B cell (primary cell): Measurements from ENCODE around the gene JARID2. TPM values are rescaled to one million over a fixed set of nuclear protein-coding genes. Genes with fewer than 3 reads are reported as not detected.

Experiments
- ATAC-seq: fragments of 200-7000 bp; cut with Tn5 transposase; one replicate; pipeline ENCODE4 v1.10.0; 2021; ENCODE audit warnings: low read depth, mild to moderate bottlenecking, moderate number of reproducible peaks, moderate library complexity
- CTCF ChIA-PET: fragments of 350-600 bp; sonication (Branson Sonifier 250); formaldehyde crosslinking; loops from one replicate; lab custom pipeline; 2021; ENCODE audit warnings: antibody characterized with exemption, inconsistent platforms; lab: Charles Lee
- POLR2A ChIA-PET: fragments of 350-600 bp; sonication (Branson Sonifier 250); formaldehyde crosslinking; loops from one replicate; lab custom pipeline; 2021; ENCODE audit warnings: antibody characterized with exemption; lab: Charles Lee
- DNase-seq: peaks from one replicate; pipeline ENCODE4 v3.0.0; 2013
- H2AFZ ChIP-seq: 2 replicates; pipeline ENCODE4 v1.6.1; 2012; ENCODE audit warnings: mild to moderate bottlenecking, low read depth, low read length; ENCODE audit not compliant: insufficient read depth, poor library complexity, severe bottlenecking
- H3K27ac ChIP-seq, 2 donors: 1 replicate in 1 of 2; 2 replicates in 1 of 2; pipeline ENCODE4 v1.5.1; 2012 to 2013; ENCODE audit warnings: low read length in 2 of 2, mild to moderate bottlenecking in 2 of 2, moderate library complexity in 1 of 2
- H3K27me3 ChIP-seq, 4 experiments: fragments of 200-600 bp in 1 of 4; sonication (generic) in 1 of 4; replicated peaks in 1 of 4; 1 replicate in 2 of 4; 2 replicates in 2 of 4; pipeline versions ENCODE4 v1.6.1 to v1.7.0; 2013 to 2016; ENCODE audit warnings: low read length in 3 of 4, mild to moderate bottlenecking in 2 of 4, mixed read lengths in 1 of 4, moderate library complexity in 1 of 4; ENCODE audit not compliant: insufficient read depth in 4 of 4, control insufficient read depth in 3 of 4; ENCODE audit errors: control extremely low read depth in 1 of 4
- H3K36me3 ChIP-seq, 2 experiments: replicated peaks in 1 of 2; 1 replicate in 1 of 2; 2 replicates in 1 of 2; pipeline versions ENCODE4 v1.6.1 to v1.7.1; 2013; ENCODE audit warnings: low read length in 1 of 2; ENCODE audit not compliant: insufficient read depth in 2 of 2, control insufficient read depth in 1 of 2; ENCODE audit errors: control extremely low read depth in 1 of 2, extremely low read depth in 1 of 2
- H3K4me1 ChIP-seq, 2 donors: fragments of 200-600 bp in 1 of 2; sonication (generic) in 1 of 2; 1 replicate in 1 of 2; 2 replicates in 1 of 2; pipeline versions ENCODE4 v1.5.1 to v1.6.1; 2013 to 2017; ENCODE audit warnings: low read length in 2 of 2; ENCODE audit not compliant: control insufficient read depth in 2 of 2, insufficient read depth in 2 of 2
- H3K4me2 ChIP-seq: replicated peaks from 2 replicates; pipeline ENCODE3; 2012; ENCODE audit warnings: mild to moderate bottlenecking, low read depth, low read length; ENCODE audit not compliant: poor library complexity, severe bottlenecking
- H3K4me3 ChIP-seq, 5 experiments: fragments of 200-600 bp in 1 of 5; sonication (generic) in 1 of 5; 1 replicate in 3 of 5; 2 replicates in 2 of 5; pipeline versions ENCODE4 v1.5.1 to v1.7.0; 2011 to 2016; ENCODE audit warnings: low read length in 4 of 5, mild to moderate bottlenecking in 4 of 5, low read depth in 2 of 5, control low read depth in 1 of 5, moderate library complexity in 1 of 5; ENCODE audit not compliant: insufficient read depth in 1 of 5; ENCODE audit errors: control extremely low read depth in 1 of 5, extremely low read depth in 1 of 5
- H3K79me2 ChIP-seq: fragments of 200-600 bp; sonication (generic); one replicate; pipeline ENCODE4 v1.6.0; 2016; ENCODE audit warnings: low read length; ENCODE audit not compliant: control insufficient read depth, insufficient read depth
- H3K9ac ChIP-seq: fragments of 200-600 bp; sonication (generic); 2 replicates; pipeline ENCODE4 v1.6.1; 2017; ENCODE audit warnings: mild to moderate bottlenecking, low read length, moderate library complexity
- H3K9me3 ChIP-seq, 3 donors: one replicate each; pipeline versions ENCODE4 v1.6.1 to v1.7.1; 2013; ENCODE audit warnings: low read length in 2 of 3; ENCODE audit not compliant: control insufficient read depth in 2 of 3, insufficient read depth in 1 of 3; ENCODE audit errors: control extremely low read depth in 1 of 3
- H4K20me1 ChIP-seq: 2 replicates; pipeline ENCODE4 v1.6.0; 2012; ENCODE audit warnings: mild to moderate bottlenecking, low read length; ENCODE audit not compliant: insufficient read depth, control insufficient read depth, poor library complexity, severe bottlenecking
- H3K27ac Mint-ChIP-seq: one replicate; pipeline ENCODE4 v1.8.0; 2021; ENCODE audit warnings: mixed read lengths
- H3K27me3 Mint-ChIP-seq: one replicate; pipeline ENCODE4 v1.8.0; 2021; ENCODE audit warnings: mixed read lengths
- H3K4me1 Mint-ChIP-seq: one replicate; pipeline ENCODE4 v1.8.0; 2021; ENCODE audit warnings: mixed read lengths
- H3K4me3 Mint-ChIP-seq: one replicate; pipeline ENCODE4 v1.8.0; 2021; ENCODE audit warnings: mixed read lengths
- H3K9me3 Mint-ChIP-seq: one replicate; pipeline ENCODE4 v1.8.0; 2022; ENCODE audit warnings: mixed read lengths; ENCODE audit not compliant: insufficient read depth
- CTCF ChIP-seq: fragments of 200-600 bp; IDR thresholded peaks from one replicate; pipeline ENCODE4 v1.8.0; 2022; ENCODE audit warnings: antibody characterized with exemption, mild to moderate bottlenecking
- EZH2 ChIP-seq: IDR thresholded peaks from 2 replicates; pipeline ENCODE4 v1.6.1; 2012; ENCODE audit warnings: borderline replicate concordance, low read depth, mild to moderate bottlenecking, moderate library complexity, low read length; ENCODE audit not compliant: insufficient read depth, poor library complexity, severe bottlenecking
- WGBS: methylation state at CpG from one replicate; pipeline ENCODE4 v1.1.5; 2013; ENCODE audit warnings: missing lambda C conversion rate; ENCODE audit not compliant: insufficient coverage; 5-methylcytosine and 5-hydroxymethylcytosine counted together
- intact Hi-C: fragments of 100-400 bp; cut with micrococcal nuclease; formaldehyde crosslinking; loops from one replicate; pipeline ENCODE4 v1.10.0; 2022
- polyA plus RNA-seq: library from polyadenylated mRNA; depleted of rRNA; stranded (reverse); fragments of >200 nt; gene quantifications from 2 replicates; pipeline ENCODE4 v1.2.3, GENCODE V29; 2012
- total RNA-seq, 2 donors: library from RNA; stranded (reverse); fragments of 120-200 nt in 1 of 2; gene quantifications; 1 replicate in 1 of 2; 2 replicates in 1 of 2; pipeline versions ENCODE4 v1.2.3 to v1.2.4, GENCODE V29; 2013 to 2022

The JARID2 gene
- total and polyA plus RNA-seq, 2 donors (not counting 1 experiment from before 2014, with no cell fraction given) = 11.0 to 58.1 TPM

GRCh38 chr6:15534974-15535373 lies 289.1 kb downstream of the JARID2 start:
- ChIA-PET POLR2A (no interaction called here), CTCF (interaction anchor here (0.6 kb wide), 1 partner anchor 1441 kb away, joined by 3 read pairs; no protein-coding TSS in a partner anchor)
- H3K9me3 Mint-ChIP-seq = no peaks in the 10 kb centered on the region
- no peak overlapping the region for H3K9ac ChIP-seq
- DNase-seq (peak; percentile 34), ATAC-seq (peak; percentile 41)
- H3K9me3 ChIP-seq = peaks cover 0 to 5% (median 0%) of the 10 kb centered on the region in 3 donors
- peaks cover 0 to 32% of the 10 kb centered on the region in 2 experiments for H3K36me3 ChIP-seq
- peaks cover 10% of the 10 kb centered on the region for H4K20me1 ChIP-seq
- intact Hi-C loops = no loop called here
- H3K4me1 ChIP-seq = peaks cover 2 to 4% of the 10 kb centered on the region in 2 donors
- TF ChIP-seq EZH2 = no peak
- TF ChIP-seq CTCF = no peak
- no peaks in the 10 kb centered on the region for H3K27me3 ChIP-seq
- H3K4me3 Mint-ChIP-seq = no peak overlapping the region
- H3K79me2 ChIP-seq = peaks cover 56% of the 10 kb centered on the region
- H3K27ac ChIP-seq = no peak overlapping the region
- peaks cover 37% of the 10 kb centered on the region for H3K4me1 Mint-ChIP-seq
- H2AFZ ChIP-seq = no peak overlapping the region
- WGBS = no CpG with 5 or more reads among the region's 3 CpGs
- H3K4me2 ChIP-seq = no peak overlapping the region
- H3K4me3 ChIP-seq = no peak overlapping the region
- H3K27me3 Mint-ChIP-seq = no peaks in the 10 kb centered on the region
- peak overlapping the region; percentile 75 for H3K27ac Mint-ChIP-seq

GRCh38 chr6:15535495-15536197 lies 289.8 kb downstream of the JARID2 start:
- H3K36me3 ChIP-seq = peaks cover 0 to 26% of the 10 kb centered on the region in 2 experiments
- POLR2A ChIA-PET = no interaction called here
- CTCF ChIA-PET = interaction anchor here (0.6 kb wide), 1 partner anchor 1441 kb away, joined by 3 read pairs; no protein-coding TSS in a partner anchor
- peaks cover 10% of the 10 kb centered on the region for H4K20me1 ChIP-seq
- H3K4me1 Mint-ChIP-seq = peaks cover 42% of the 10 kb centered on the region
- TF ChIP-seq CTCF (no peak), EZH2 (no peak)
- no peaks in the 10 kb centered on the region for H3K27me3 Mint-ChIP-seq
- H3K27ac Mint-ChIP-seq = peak overlapping the region; percentile 21
- H3K27me3 ChIP-seq = no peaks in the 10 kb centered on the region
- H3K4me3 ChIP-seq = no peak overlapping the region
- no peak for DNase-seq
- no peak overlapping the region for H3K27ac ChIP-seq
- ATAC-seq = no peak
- H3K4me2 ChIP-seq = no peak overlapping the region
- H3K4me3 Mint-ChIP-seq = no peak overlapping the region
- intact Hi-C loops = no loop called here
- H2AFZ ChIP-seq = no peak overlapping the region
- H3K9me3 ChIP-seq = peaks cover 0 to 5% (median 0%) of the 10 kb centered on the region in 3 donors
- H3K9ac ChIP-seq = no peak overlapping the region
- H3K9me3 Mint-ChIP-seq = no peaks in the 10 kb centered on the region
- peaks cover 3 to 4% of the 10 kb centered on the region in 2 donors for H3K4me1 ChIP-seq
- peaks cover 60% of the 10 kb centered on the region for H3K79me2 ChIP-seq
- WGBS = 100% methylated on average over 2 of the region's 3 CpGs
